Calu3 (cell line): Measurements from ENCODE around the gene SPPL2C. TPM values are rescaled to one million over a fixed set of nuclear protein-coding genes. Genes with fewer than 3 reads are reported as not detected.

Source experiments
- BruUV-seq: library from RNA; stranded (reverse); fragments of 400-500 nt; replicated peaks from 2 replicates; lab custom pipeline; 2021; lab: Mats Ljungman, UMichigan
- CTCF ChIA-PET: fragments of 300-600 bp; sonication (Branson Sonifier 250); formaldehyde crosslinking; loops from one replicate; lab custom pipeline; 2022; ENCODE audit warnings: antibody characterized with exemption; lab: Charles Lee
- DNase-seq: peaks from one replicate; pipeline ENCODE4 v3.0.0; 2022
- H3K27ac Mint-ChIP-seq: one replicate; pipeline ENCODE4 v1.8.0; 2022; ENCODE audit warnings: mixed read lengths; ENCODE audit not compliant: unreplicated experiment
- H3K27me3 Mint-ChIP-seq: one replicate; pipeline ENCODE4 v1.8.0; 2022; ENCODE audit warnings: mixed read lengths; ENCODE audit not compliant: unreplicated experiment
- H3K36me3 Mint-ChIP-seq: one replicate; pipeline ENCODE4 v1.8.0; 2022; ENCODE audit warnings: mild to moderate bottlenecking, moderate library complexity, mixed read lengths; ENCODE audit not compliant: insufficient read depth, unreplicated experiment
- H3K4me1 Mint-ChIP-seq: one replicate; pipeline ENCODE4 v1.8.0; 2022; ENCODE audit warnings: mild to moderate bottlenecking, low read depth, mixed read lengths; ENCODE audit not compliant: unreplicated experiment
- H3K4me3 Mint-ChIP-seq: one replicate; pipeline ENCODE4 v1.8.0; 2022; ENCODE audit warnings: mild to moderate bottlenecking, low read depth, moderate library complexity, mixed read lengths; ENCODE audit not compliant: unreplicated experiment
- H3K9me3 Mint-ChIP-seq: one replicate; pipeline ENCODE4 v1.8.0; 2022; ENCODE audit warnings: low read depth, mixed read lengths; ENCODE audit not compliant: unreplicated experiment
- CTCF ChIP-seq: fragments of 200-600 bp; IDR thresholded peaks from one replicate; pipeline ENCODE4 v1.8.0; 2022; ENCODE audit warnings: antibody characterized with exemption; ENCODE audit not compliant: unreplicated experiment
- intact Hi-C: fragments of 100-400 bp; cut with micrococcal nuclease; formaldehyde crosslinking; loops from one replicate; pipeline ENCODE4 v1.10.0; 2022; ENCODE audit not compliant: unreplicated experiment
- total RNA-seq: library from RNA; stranded (reverse); gene quantifications from 2 replicates; pipeline ENCODE4 v1.2.3, GENCODE V29; 2022

Gene SPPL2C
- total RNA-seq, 1 experiment from 2014 or later, result not detected

DNA sequence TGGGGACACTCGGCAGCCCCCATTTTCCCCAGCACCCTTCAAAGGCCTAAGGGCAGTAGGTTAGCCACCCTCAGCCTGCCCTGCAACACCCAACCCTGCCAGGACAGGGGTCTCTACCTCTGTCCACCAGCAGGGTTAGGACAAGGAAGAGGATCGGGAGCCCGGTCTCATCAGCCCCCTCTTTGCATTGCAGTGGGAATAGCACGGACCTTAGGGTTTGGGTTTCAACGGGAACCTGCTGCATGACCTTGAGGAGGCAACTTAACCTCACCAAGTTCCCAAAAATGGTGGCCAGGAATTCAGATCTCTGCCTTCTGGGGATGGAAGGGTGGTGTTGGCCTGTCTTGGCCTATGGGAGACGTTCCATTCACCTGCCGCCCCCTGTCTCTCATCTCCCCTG lies 20.2 kb upstream of the SPPL2C start:
- Mint-ChIP-seq H3K9me3 (no peaks in the 10 kb centered on the region), H3K4me1 (no peaks in the 10 kb centered on the region), H3K36me3 (peaks cover 4% of the 10 kb centered on the region), H3K4me3 (no peak overlapping the region), H3K27ac (no peak overlapping the region), H3K27me3 (peaks cover 93% of the 10 kb centered on the region)
- BruUV-seq, result no TSS peak
- DNase-seq, result no peak
- no peak for TF ChIP-seq CTCF
- intact Hi-C loops, result no loop called here
- CTCF ChIA-PET, result no interaction called here

GRCh38 chr17:45824901-45825492 lies 19.7 kb upstream of the SPPL2C start:
- no peak overlapping the region for H3K4me3 Mint-ChIP-seq

GRCh38 chr17:45825792-45826191 lies 18.9 kb upstream of the SPPL2C start:
- intact Hi-C loops, result no loop called here
- CTCF ChIA-PET, result no interaction called here
- DNase-seq, result no peak
- no peak overlapping the region for H3K4me3 Mint-ChIP-seq
- H3K27ac Mint-ChIP-seq, result no peak overlapping the region
- H3K9me3 Mint-ChIP-seq, result no peaks in the 10 kb centered on the region
- peaks cover 4% of the 10 kb centered on the region for H3K36me3 Mint-ChIP-seq
- no peak for TF ChIP-seq CTCF
- H3K27me3 Mint-ChIP-seq, result peaks cover 93% of the 10 kb centered on the region
- no peaks in the 10 kb centered on the region for H3K4me1 Mint-ChIP-seq
- BruUV-seq, result no TSS peak

More at GRCh38 chr17:45824901-45825492, 19.7 kb upstream of the SPPL2C start:
- no peak for DNase-seq
- H3K27ac Mint-ChIP-seq, result no peak overlapping the region
- no peaks in the 10 kb centered on the region for H3K9me3 Mint-ChIP-seq
- H3K36me3 Mint-ChIP-seq, result peaks cover 4% of the 10 kb centered on the region
- no TSS peak for BruUV-seq
- TF ChIP-seq CTCF, result no peak
- intact Hi-C loops, result no loop called here
- CTCF ChIA-PET, result no interaction called here
- no peaks in the 10 kb centered on the region for H3K4me1 Mint-ChIP-seq
- H3K27me3 Mint-ChIP-seq, result peaks cover 93% of the 10 kb centered on the region

DNA sequence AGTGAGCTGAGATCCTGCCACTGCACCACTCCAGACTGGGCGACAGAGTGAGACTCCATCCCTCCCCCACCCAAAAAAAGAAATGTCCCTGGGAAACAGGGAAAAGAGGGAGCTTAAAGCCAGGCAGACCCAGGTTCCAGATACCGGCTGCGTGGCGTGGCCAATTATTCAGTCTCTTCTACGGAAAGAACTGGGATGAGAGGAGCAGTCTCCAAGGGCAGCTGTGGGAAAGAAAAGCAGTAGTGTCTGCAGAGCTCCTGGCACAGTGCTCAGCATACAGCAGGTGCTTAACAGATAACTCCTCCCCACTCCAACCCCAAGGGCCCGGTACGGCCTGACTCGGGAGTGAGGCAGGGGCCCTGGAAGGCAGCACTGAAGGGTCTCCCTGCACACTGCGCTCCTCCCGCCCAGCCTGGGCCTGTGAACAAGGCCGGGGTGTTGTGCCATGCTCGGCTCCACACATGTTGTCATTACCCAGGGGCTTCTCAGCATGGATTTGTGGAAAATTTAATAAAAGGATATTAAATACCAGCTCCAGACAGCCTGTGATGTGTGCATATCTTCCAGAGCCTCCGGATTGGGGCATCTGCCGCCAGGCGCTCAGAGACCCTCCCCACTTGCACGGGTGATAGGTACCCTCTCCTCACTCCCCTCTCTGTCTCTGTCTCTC lies 17.6 kb upstream of the SPPL2C start:
- no peak for DNase-seq
- Mint-ChIP-seq H3K4me3 (no peak overlapping the region), H3K4me1 (no peaks in the 10 kb centered on the region), H3K27me3 (peaks cover 91% of the 10 kb centered on the region), H3K9me3 (no peaks in the 10 kb centered on the region), H3K36me3 (peaks cover 4% of the 10 kb centered on the region), H3K27ac (no peak overlapping the region)
- intact Hi-C loops, result no loop called here
- BruUV-seq, result no TSS peak
- no peak for TF ChIP-seq CTCF
- CTCF ChIA-PET, result interaction anchor here (0.8 to 2.1 kb wide), 2 partner anchors 25 to 187 kb away, joined by 3 to 12 read pairs; no protein-coding TSS in a partner anchor
